GM21526 (cell line): ENCODE measurements around the gene RUFY3.
"Not testable (repeated sequence)": the region's sequence is repeated elsewhere in the genome, so short reads cannot be mapped to it uniquely, and the experiment has no call there.

Experiments used
- ATAC-seq: cut with Tn5 transposase; IDR thresholded peaks from one replicate; pipeline ENCODE4 v1.9.1; 2021; ENCODE audit warnings: moderate library complexity; ENCODE audit not compliant: unreplicated experiment, low FRiP score

RUFY3 gene, protein sequence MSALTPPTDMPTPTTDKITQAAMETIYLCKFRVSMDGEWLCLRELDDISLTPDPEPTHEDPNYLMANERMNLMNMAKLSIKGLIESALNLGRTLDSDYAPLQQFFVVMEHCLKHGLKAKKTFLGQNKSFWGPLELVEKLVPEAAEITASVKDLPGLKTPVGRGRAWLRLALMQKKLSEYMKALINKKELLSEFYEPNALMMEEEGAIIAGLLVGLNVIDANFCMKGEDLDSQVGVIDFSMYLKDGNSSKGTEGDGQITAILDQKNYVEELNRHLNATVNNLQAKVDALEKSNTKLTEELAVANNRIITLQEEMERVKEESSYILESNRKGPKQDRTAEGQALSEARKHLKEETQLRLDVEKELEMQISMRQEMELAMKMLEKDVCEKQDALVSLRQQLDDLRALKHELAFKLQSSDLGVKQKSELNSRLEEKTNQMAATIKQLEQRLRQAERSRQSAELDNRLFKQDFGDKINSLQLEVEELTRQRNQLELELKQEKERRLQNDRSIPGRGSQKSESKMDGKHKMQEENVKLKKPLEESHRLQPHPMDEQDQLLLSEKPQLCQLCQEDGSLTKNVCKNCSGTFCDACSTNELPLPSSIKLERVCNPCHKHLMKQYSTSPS

GRCh38 chr4:70721747-70722146 is at the start of gene RUFY3:
RUFY3 (plus strand) TSS chr4:70721964; CDS start chr4:70722574, 610 bp downstream.
- no peak for ATAC-seq

DNA sequence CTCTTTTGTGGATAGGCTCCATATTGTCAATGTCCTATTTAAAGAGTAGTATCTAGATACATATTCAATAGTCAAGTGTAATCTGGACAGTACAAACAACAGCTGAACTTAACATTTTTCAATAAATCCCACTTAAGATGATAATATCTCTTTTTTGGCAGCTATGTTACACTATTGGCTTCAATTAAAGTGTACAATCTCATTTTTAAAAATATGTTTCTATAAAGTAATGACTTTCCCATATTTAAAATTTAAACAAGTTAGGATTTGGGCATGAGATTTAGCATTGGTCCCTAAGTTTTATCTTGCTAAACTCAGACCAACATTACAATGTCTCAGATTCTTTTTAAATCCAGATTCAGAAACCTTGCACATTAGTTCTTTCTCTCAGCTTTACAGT is 47.6 kb upstream of the RUFY3 start:
- no peak for ATAC-seq

- ATAC-seq, result no peak
These were observed 47.0 kb upstream of the RUFY3 start for GRCh38 chr4:70674731-70675130.

DNA sequence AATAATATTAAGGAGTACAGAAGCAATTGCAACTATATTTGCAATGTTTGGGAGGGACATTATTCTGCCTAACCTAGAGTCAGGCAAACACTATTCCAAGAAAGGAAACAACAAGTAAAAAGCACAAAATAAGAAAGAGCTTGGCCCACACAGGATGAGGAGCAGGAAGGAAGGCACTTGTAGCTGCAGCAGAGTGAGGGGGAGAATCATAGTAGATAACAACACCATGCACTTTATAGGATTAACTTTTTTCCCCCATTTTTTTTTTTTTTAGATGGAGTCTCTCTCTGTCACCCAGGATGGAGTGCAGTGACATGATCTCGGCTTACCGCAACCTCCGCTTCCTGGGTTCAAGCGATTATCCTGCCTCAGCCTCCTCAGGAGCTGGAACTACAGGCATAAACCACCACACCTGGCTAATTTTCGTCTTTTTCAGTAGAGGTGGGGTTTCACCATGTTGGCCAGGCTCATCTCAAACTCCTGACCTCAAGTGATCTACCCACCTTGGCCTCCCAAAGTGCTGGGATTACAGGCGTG is 45.1 kb upstream of the RUFY3 start:
- ATAC-seq, result no peak

GRCh38 chr4:70678383-70678999 is 43.3 kb upstream of the RUFY3 start:
- peak; percentile 84 for ATAC-seq

- ATAC-seq, result no peak
These were observed 40.8 kb upstream of the RUFY3 start for GRCh38 chr4:70680934-70681333.

DNA sequence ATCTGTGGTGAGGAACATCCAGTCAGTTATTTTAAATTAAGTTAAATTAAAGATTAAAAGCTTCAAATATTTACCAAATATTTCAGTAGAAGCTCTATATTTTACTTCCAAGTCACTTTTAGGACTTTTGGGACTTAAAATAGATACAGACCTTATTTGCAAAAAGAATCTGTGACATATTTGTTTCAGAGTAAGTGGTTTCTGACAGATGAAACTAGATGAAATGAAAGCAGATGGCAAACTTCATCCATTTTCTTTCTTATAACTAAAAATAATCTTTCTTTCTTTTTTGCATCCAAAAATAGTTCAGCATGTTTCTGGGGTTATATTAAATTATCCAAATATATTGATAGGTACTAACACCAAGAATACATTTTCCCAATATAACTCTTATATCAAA is 40.1 kb upstream of the RUFY3 start:
- peak; percentile 36 for ATAC-seq

GRCh38 chr4:70682142-70682541 is 39.6 kb upstream of the RUFY3 start:
- not testable (repeated sequence) for ATAC-seq

- no peak for ATAC-seq
These were observed 34.4 kb upstream of the RUFY3 start for GRCh38 chr4:70687392-70687791.

DNA sequence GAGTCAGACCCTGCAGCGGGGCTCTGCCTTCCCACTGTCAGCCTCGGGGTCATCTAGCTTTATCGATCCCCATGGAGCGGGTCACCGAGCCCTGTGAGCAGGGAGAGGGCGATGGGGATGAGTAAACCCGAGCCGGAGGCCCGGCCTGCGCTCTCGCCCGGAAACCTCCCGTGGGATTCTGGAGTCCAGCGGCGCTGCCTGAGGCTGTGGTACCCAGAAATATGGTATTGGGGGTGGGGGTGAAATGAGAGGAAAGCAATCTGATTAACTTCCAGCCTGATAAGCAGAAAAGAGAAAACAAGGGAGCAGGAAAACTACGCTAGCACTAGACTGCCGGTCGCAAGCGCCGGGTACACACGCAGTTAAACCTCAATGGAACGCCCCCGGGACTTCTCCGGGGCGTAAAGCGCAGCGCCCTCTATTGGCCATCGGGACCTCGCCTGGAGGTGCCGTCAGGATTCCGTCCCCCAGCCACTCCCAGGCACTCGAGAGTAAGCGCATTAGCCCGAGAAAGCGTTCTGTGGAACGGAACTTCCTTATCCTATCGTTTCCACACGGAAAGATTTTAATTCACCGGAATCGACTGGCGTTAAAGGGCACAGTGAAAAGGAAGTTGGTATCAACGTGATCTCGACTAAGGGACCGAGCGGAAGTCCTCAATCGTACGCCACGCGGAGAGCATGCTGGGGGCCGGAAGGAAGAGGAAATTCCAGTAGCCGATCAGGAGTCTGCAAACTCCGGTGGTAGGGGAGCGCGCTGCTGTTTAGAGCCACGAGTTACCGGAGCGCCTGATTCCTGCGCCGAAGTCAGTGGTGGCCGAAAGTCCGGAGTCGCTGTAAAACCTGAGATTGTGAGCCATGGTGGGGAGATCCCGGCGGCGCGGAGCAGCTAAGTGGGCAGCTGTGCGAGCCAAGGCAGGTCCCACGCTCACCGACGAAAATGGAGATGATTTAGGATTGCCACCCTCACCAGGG is 33.7 kb upstream of the RUFY3 start, which contains the start of gene UTP3:
Gene UTP3 (plus strand): TSS at position 712 of the 974 bp plus-strand sequence. CDS start 146 bp downstream, at position 858.
- ATAC-seq, result peak; percentile 92

DNA sequence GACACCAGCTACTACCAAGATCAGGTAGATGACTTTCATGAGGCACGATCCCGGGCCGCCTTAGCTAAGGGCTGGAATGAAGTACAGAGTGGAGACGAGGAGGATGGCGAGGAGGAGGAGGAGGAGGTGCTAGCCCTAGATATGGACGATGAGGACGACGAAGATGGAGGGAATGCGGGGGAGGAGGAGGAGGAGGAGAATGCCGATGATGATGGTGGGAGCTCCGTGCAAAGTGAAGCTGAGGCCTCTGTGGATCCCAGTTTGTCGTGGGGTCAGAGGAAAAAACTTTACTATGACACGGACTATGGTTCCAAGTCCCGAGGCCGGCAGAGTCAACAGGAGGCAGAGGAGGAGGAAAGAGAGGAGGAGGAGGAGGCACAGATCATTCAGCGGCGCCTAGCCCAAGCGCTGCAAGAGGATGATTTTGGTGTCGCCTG is 33.0 kb upstream of the RUFY3 start:
- ATAC-seq, result peak; percentile 10

DNA sequence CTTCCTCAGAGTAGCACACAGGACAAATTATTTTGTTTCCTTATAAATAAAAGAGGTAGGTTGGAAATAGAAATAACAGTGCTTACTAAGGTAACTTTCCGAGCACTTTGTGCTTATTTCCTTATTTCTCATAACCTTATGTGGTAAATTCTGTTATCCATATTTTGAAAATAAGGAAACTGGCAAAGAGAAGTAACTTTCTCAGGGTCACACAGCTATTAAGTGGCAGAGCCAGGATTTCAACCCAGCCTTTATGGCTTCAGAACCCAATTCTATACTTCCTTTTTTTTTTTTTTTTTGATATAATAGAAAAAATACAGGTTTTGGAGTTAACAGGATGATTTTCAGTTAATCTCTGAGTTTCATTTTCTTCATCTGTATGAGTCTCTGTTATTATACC is 30.1 kb upstream of the RUFY3 start:
- ATAC-seq, result no peak

DNA sequence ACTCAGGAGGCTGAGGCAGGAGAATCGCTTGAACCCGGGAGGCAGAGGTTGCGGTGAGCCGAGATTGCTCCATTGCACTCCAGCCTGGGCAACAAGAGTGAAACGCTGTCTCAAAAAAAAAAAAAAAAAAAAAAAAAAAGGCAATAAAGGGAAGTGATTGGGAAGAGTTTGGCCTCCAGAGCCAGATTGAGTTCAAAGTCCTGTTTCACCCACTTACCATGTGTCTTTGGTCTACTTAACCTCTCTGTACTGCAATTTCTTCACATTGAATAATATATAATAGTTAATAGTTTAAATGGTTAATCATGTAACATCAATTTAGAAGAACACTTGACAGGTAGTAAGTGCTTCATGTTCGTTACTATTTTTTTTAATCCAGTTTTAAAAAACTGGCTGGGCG is 27.1 kb upstream of the RUFY3 start:
- ATAC-seq, result not testable (repeated sequence)

DNA sequence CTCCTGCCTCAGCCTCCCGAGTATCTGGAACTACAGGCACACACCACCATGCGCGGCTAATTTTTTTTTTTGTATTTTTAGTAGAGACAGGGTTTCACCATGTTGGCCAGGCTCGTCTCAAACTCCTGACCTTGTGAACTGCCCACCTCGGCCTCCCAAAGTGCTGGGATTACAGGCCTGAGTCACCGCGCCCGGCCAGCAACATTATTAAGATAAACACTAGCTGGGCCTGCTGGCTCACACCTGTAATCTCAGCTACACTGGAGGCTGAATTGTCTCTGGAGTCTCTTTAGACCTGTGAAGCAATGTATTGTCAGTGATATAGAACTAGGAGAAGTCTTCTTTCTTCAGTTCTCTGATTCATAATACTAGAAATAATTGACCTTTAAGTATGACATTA is 23.3 kb upstream of the RUFY3 start:
- not testable (repeated sequence) for ATAC-seq

DNA sequence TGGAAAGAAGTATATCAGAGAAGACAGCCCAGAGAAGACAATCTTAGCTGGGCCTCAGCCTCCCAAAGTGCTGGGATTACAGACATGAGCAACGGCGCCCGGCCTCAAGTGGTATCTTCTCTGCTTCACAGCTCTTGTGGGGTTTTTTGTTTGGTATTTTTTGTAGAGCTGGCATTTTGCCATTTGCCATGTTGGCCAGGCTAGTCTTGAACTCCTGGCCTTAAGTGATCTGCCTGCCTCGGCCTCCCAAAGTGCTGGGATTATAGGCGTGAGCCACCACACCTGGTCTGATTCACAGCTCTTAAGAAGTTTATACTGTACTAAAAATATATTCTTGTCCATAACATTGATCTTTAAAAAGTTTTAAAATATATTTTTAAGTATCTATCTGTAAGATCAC is 21.1 kb upstream of the RUFY3 start:
- ATAC-seq, result no peak

- ATAC-seq, result no peak
These were observed 20.5 kb upstream of the RUFY3 start for GRCh38 chr4:70701271-70701670.

- not testable (repeated sequence) for ATAC-seq
These were observed 19.2 kb upstream of the RUFY3 start for GRCh38 chr4:70702592-70702991.

DNA sequence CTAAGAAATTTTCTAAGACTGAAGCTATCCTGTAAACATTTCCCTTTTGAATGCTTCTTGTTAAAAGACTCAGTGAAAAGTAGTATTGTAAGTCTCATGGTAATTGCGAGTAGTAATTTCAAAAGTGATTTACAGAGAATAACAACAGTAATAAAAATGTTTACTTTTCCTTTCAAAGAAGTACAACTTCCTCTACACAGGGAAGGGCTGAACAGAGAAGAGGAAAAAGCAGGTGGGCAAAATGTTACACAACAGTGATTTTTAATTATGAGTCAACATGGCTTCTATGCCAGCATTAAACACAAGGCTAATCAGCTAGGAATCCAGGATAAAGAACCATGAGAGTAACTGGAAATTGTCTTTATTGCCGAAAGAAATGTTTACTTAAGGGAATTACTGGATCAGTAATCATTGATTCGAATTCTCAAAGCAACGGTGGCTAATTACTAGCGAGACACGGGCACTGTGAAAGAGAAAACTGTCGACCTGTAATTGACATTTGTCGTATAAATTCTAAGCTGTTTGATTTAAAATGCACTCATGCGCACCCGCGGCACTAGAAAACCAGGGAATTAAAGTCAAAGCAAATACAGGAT is 18.0 kb upstream of the RUFY3 start:
- no peak for ATAC-seq

DNA sequence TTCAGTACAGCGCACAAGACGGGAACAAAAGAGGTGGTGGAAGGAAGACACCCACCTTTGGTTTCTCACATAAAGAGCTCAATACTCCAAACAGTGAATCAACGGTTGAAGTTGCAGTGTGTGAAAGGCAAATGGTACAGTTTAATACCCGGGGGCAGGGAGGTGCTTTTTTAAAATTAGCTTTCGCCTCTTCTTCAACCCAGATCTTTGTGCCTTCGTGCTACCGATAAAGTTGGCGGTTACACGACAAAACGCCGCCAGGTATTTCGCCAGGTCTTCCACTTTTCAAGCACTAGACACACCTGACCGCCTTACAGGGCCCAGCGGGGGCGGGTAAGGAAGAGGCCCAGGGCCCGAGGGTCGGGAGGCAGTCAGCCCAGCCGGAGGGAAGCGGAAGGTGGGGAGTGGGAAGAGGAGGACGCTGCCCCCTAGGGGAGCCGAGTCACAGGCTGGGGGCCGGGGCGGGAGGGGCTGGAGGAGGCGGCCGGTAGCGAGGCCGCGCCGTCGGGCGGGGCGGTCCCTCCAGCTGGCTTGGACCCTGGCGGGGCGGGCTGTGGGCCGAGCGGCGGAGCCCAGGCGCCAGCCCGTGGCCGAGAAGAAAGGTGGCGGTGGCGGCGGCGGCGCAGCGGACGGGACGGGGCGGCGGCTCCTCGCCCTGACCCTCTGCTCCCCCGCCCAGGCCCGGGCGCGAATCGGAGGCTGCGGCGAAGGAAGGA is 17.4 kb upstream of the RUFY3 start:
- peak; percentile 66 for ATAC-seq
